Common myeloid progenitor, CD34-positive (primary cell): Measurements from ENCODE around the gene YBX2.

Source experiments
- CTCF ChIA-PET: fragments of 350-600 bp; sonication (Branson Sonifier 250); formaldehyde crosslinking; loops from one replicate; lab custom pipeline; 2021; ENCODE audit warnings: antibody characterized with exemption; lab: Charles Lee
- POLR2A ChIA-PET: fragments of 350-600 bp; sonication (Branson Sonifier 250); formaldehyde crosslinking; loops from one replicate; lab custom pipeline; 2021; ENCODE audit warnings: antibody characterized with exemption; lab: Charles Lee
- DNase-seq, 3 donors: peaks; one replicate each; pipeline versions ENCODE4 v3.0.0 to v3.0.0-alpha.2; 2013
- H3K27ac ChIP-seq, 2 experiments: 1 replicate in 1 of 2; 2 replicates in 1 of 2; pipeline ENCODE4 v1.7.0; 2013; ENCODE audit warnings: inconsistent platforms in 2 of 2, low read length in 2 of 2, mild to moderate bottlenecking in 2 of 2, low read depth in 1 of 2, moderate library complexity in 1 of 2; ENCODE audit not compliant: severe bottlenecking in 2 of 2, insufficient read depth in 1 of 2, poor library complexity in 1 of 2
- H3K27me3 ChIP-seq, 5 experiments: replicated peaks in 2 of 5; 1 replicate in 3 of 5; 2 replicates in 2 of 5; pipeline versions ENCODE4 v1.6.1 to v1.7.0; 2013; ENCODE audit warnings: low read length in 4 of 5, mild to moderate bottlenecking in 2 of 5, moderate library complexity in 2 of 5, inconsistent platforms in 1 of 5; ENCODE audit not compliant: insufficient read depth in 5 of 5, control insufficient read depth in 4 of 5
- H3K36me3 ChIP-seq, 4 experiments: 1 replicate in 2 of 4; 2 replicates in 2 of 4; pipeline versions ENCODE4 v1.6.1 to v1.7.0; 2013; ENCODE audit warnings: low read length in 3 of 4, control low read depth in 1 of 4, mild to moderate bottlenecking in 1 of 4; ENCODE audit not compliant: control insufficient read depth in 4 of 4, insufficient read depth in 4 of 4
- H3K4me1 ChIP-seq, 4 experiments: 1 replicate in 3 of 4; 2 replicates in 1 of 4; pipeline versions ENCODE4 v1.6.1 to v1.7.1; 2013; ENCODE audit warnings: low read length in 3 of 4, mild to moderate bottlenecking in 3 of 4, control low read depth in 1 of 4, inconsistent platforms in 1 of 4, moderate library complexity in 1 of 4; ENCODE audit not compliant: control insufficient read depth in 4 of 4, insufficient read depth in 4 of 4; ENCODE audit errors: control extremely low read depth in 1 of 4
- H3K4me3 ChIP-seq, 7 experiments: 1 replicate in 4 of 7; 2 replicates in 3 of 7; pipeline versions ENCODE4 v1.5.1 to v1.7.0; 2013; ENCODE audit warnings: mild to moderate bottlenecking in 7 of 7, low read length in 6 of 7, moderate library complexity in 6 of 7, inconsistent platforms in 2 of 7, low read depth in 2 of 7, control low read depth in 1 of 7; ENCODE audit not compliant: insufficient read depth in 4 of 7, control insufficient read depth in 1 of 7; ENCODE audit errors: extremely low read depth in 1 of 7
- H3K9me3 ChIP-seq, 5 experiments: 1 replicate in 4 of 5; 2 replicates in 1 of 5; pipeline versions ENCODE4 v1.6.1 to v1.7.1; 2013; ENCODE audit warnings: low read length in 4 of 5, mild to moderate bottlenecking in 2 of 5, inconsistent platforms in 1 of 5, low read depth in 1 of 5, moderate library complexity in 1 of 5; ENCODE audit not compliant: control insufficient read depth in 4 of 5, insufficient read depth in 2 of 5; ENCODE audit errors: control extremely low read depth in 1 of 5
- WGBS: methylation state at CpG from one replicate; pipeline ENCODE4 v1.1.5; 2013; ENCODE audit not compliant: insufficient coverage; 5-methylcytosine and 5-hydroxymethylcytosine counted together

The YBX2 gene

GRCh38 chr17:7241783-7242716 lies 52.4 kb downstream of the YBX2 start, which contains the start of gene GABARAP:
TSS of gene GABARAP (minus strand) at chr17:7242449. CDS start at chr17:7242330, 119 bp downstream.
- Histone ChIP-seq H3K36me3 (peaks cover 10 to 47% (median 23%) of the 10 kb centered on the region in 4 experiments), H3K4me1 (peaks cover 20 to 39% (median 34%) of the 10 kb centered on the region in 4 experiments), H3K27ac (peak within 1 kb of the TSS; percentile 98), H3K4me3 (peak within 1 kb of the TSS; percentile 91 to 100 (median 96)), H3K27me3 (no peaks in the 10 kb centered on the region), H3K9me3 (no peaks in the 10 kb centered on the region)
- ChIA-PET CTCF (interaction anchor here (0.6 to 4.8 kb wide), 10 partner anchors 7 to 72 kb away, joined by 3 to 34 read pairs (median 4); partner anchors contain the start of genes ACADVL, CTDNEP1, DLG4 and DVL2), POLR2A (interaction anchor here (0.6 to 1.3 kb wide), 6 partner anchors 8 to 912 kb away, joined by 3 to 12 read pairs (median 4); partner anchors contain the start of genes ACADVL, CTDNEP1, DLG4 and DVL2)
- peak; percentile 93 to 95 (median 95) for DNase-seq
- WGBS: 0% methylated on average over 33 of the region's 62 CpGs

- peak overlapping the region; percentile 98 for H3K27ac ChIP-seq
Observed at GRCh38 chr17:7241090-7241733, 53.2 kb downstream of the YBX2 start.

GRCh38 chr17:7240375-7240774 lies 54.1 kb downstream of the YBX2 start:
- Histone ChIP-seq H3K9me3 (no peaks in the 10 kb centered on the region), H3K36me3 (peaks cover 5 to 50% (median 19%) of the 10 kb centered on the region in 4 experiments), H3K4me3 (peak overlapping the region in 4 of 7 experiments; percentile 30 to 100 (median 93)), H3K27me3 (no peaks in the 10 kb centered on the region), H3K4me1 (peaks cover 20 to 55% (median 42%) of the 10 kb centered on the region in 4 experiments), H3K27ac (peak overlapping the region in 1 of 2 experiments; percentile 98)
- ChIA-PET POLR2A (no interaction called here), CTCF (interaction anchor here (1.6 to 4.8 kb wide), 4 partner anchors 10 to 27 kb away, joined by 4 to 34 read pairs (median 20); partner anchors contain the start of genes ACADVL, CTDNEP1 and DLG4)
- no CpG with 5 or more reads among the region's 4 CpGs for WGBS
- peak in 2 of 3 donors; percentile 54 to 58 for DNase-seq

More at GRCh38 chr17:7241090-7241733, 53.2 kb downstream of the YBX2 start:
- peaks cover 7 to 47% (median 19%) of the 10 kb centered on the region in 4 experiments for H3K36me3 ChIP-seq
- no peak for DNase-seq
- ChIA-PET CTCF (interaction anchor here (0.8 to 4.8 kb wide), 4 partner anchors 9 to 73 kb away, joined by 3 to 34 read pairs (median 18); partner anchors contain the start of genes ACADVL, CTDNEP1 and DLG4), POLR2A (interaction anchor here (0.6 to 1.3 kb wide), 2 partner anchors 10 to 913 kb away, joined by 3 to 7 read pairs; partner anchors contain the start of genes CTDNEP1 and ELP5)
- H3K4me3 ChIP-seq: peak overlapping the region; percentile 91 to 100 (median 96)
- no peaks in the 10 kb centered on the region for H3K9me3 ChIP-seq
- WGBS: 60% methylated on average over 8 of the region's 9 CpGs
- peaks cover 20 to 47% (median 38%) of the 10 kb centered on the region in 4 experiments for H3K4me1 ChIP-seq
- H3K27me3 ChIP-seq: no peaks in the 10 kb centered on the region

GRCh38 chr17:7239091-7240027 lies 55.1 kb downstream of the YBX2 start, which contains the start of gene PHF23:
TSS of gene PHF23 (minus strand) at chr17:7239457. CDS start at chr17:7239279, 178 bp downstream.
- H3K27ac ChIP-seq: peak within 1 kb of the TSS; percentile 75 to 98
- 0% methylated on average over 41 of the region's 72 CpGs for WGBS
- POLR2A ChIA-PET: interaction anchor here (0.7 to 3.9 kb wide), 4 partner anchors 12 to 62 kb away, joined by 3 to 21 read pairs (median 6); partner anchors contain the start of genes ACADVL, CTDNEP1 and DLG4
- CTCF ChIA-PET: interaction anchor here (1.4 to 3.9 kb wide), 4 partner anchors 11 to 57 kb away, joined by 4 to 31 read pairs (median 6); partner anchors contain the start of gene CTDNEP1
- no peaks in the 10 kb centered on the region for H3K27me3 ChIP-seq
- peaks cover 3 to 53% (median 17%) of the 10 kb centered on the region in 4 experiments for H3K36me3 ChIP-seq
- no peaks in the 10 kb centered on the region for H3K9me3 ChIP-seq
- DNase-seq: peak; percentile 98 to 99 (median 98)
- peak within 1 kb of the TSS; percentile 89 to 98 (median 96) for H3K4me3 ChIP-seq
- peaks cover 20 to 65% (median 51%) of the 10 kb centered on the region in 4 experiments for H3K4me1 ChIP-seq

GRCh38 chr17:7238420-7239090 lies 55.9 kb downstream of the YBX2 start:
- WGBS: under 1% methylated on average over 19 of the region's 39 CpGs
- H3K36me3 ChIP-seq: peaks cover 3 to 46% (median 16%) of the 10 kb centered on the region in 4 experiments
- ChIA-PET POLR2A (interaction anchor here (0.7 to 3.9 kb wide), 5 partner anchors 13 to 61 kb away, joined by 3 to 21 read pairs (median 4); partner anchors contain the start of genes ACADVL, CTDNEP1 and DLG4), CTCF (interaction anchor here (1.4 to 10.2 kb wide), 4 partner anchors 11 to 58 kb away, joined by 4 to 75 read pairs (median 20); partner anchors contain the start of genes ACADVL, CTDNEP1 and DLG4)
- peak overlapping the region; percentile 89 to 98 (median 96) for H3K4me3 ChIP-seq
- no peaks in the 10 kb centered on the region for H3K27me3 ChIP-seq
- peak overlapping the region; percentile 75 to 90 for H3K27ac ChIP-seq
- no peaks in the 10 kb centered on the region for H3K9me3 ChIP-seq
- peaks cover 20 to 67% (median 54%) of the 10 kb centered on the region in 4 experiments for H3K4me1 ChIP-seq
- peak in 2 of 3 donors; percentile 57 to 68 for DNase-seq
